Ascending aorta (tissue), 2 donors: ENCODE data around the gene SMG6. TPM values are rescaled to one million over a fixed set of nuclear protein-coding genes. Genes with fewer than 3 reads are reported as not detected.

Experiments
- DNase-seq, 2 donors: peaks; one replicate each; pipeline ENCODE4 v3.0.0-alpha.2; 2019; ENCODE audit warnings: low spot score in 2 of 2
- H3K27ac ChIP-seq, 2 donors: fragments of 200-600 bp; sonication (generic); one replicate each; pipeline ENCODE4 v1.5.1; 2016 to 2017; ENCODE audit warnings: mild to moderate bottlenecking in 1 of 2
- H3K27me3 ChIP-seq: fragments of 200-600 bp; sonication (generic); one replicate; pipeline ENCODE4 v1.5.1; 2017
- H3K36me3 ChIP-seq, 2 donors: fragments of 200-600 bp; sonication (generic); one replicate each; pipeline ENCODE4 v1.5.1; 2016
- H3K4me1 ChIP-seq, 2 donors: fragments of 200-600 bp; sonication (generic); one replicate each; pipeline ENCODE4 v1.5.1; 2016 to 2017; ENCODE audit warnings: mild to moderate bottlenecking in 1 of 2
- H3K4me3 ChIP-seq, 2 donors: fragments of 200-600 bp; sonication (generic); one replicate each; pipeline ENCODE4 v1.5.1; 2016 to 2017; ENCODE audit warnings: mild to moderate bottlenecking in 1 of 2
- H3K9me3 ChIP-seq, 2 donors: fragments of 200-600 bp; sonication (generic); one replicate each; pipeline ENCODE4 v1.5.1; 2016
- intact Hi-C: fragments of 100-400 bp; cut with DNase I; formaldehyde crosslinking; loops from one replicate; pipeline ENCODE4 v1.15.1; 2023
- total RNA-seq: library from RNA; depleted of rRNA; stranded (reverse); fragments of >200 nt; gene quantifications from one replicate; pipeline ENCODE4 v1.1.0, GENCODE V29; 2016
- TF ChIP-seq, protein P1 (sequence below), 3 experiments: fragments of 200-600 bp in 2 of 3; fragments of 450-650 bp in 1 of 3; sonication (generic) in 2 of 3; IDR thresholded peaks; one replicate each; pipeline ENCODE4 v1.5.1; 2016 to 2019; ENCODE audit warnings: antibody characterized with exemption in 3 of 3, mild to moderate bottlenecking in 1 of 3, moderate library complexity in 1 of 3

SMG6 gene
- total RNA-seq, 1 donor from 2014 or later: 50.8 TPM

DNA sequence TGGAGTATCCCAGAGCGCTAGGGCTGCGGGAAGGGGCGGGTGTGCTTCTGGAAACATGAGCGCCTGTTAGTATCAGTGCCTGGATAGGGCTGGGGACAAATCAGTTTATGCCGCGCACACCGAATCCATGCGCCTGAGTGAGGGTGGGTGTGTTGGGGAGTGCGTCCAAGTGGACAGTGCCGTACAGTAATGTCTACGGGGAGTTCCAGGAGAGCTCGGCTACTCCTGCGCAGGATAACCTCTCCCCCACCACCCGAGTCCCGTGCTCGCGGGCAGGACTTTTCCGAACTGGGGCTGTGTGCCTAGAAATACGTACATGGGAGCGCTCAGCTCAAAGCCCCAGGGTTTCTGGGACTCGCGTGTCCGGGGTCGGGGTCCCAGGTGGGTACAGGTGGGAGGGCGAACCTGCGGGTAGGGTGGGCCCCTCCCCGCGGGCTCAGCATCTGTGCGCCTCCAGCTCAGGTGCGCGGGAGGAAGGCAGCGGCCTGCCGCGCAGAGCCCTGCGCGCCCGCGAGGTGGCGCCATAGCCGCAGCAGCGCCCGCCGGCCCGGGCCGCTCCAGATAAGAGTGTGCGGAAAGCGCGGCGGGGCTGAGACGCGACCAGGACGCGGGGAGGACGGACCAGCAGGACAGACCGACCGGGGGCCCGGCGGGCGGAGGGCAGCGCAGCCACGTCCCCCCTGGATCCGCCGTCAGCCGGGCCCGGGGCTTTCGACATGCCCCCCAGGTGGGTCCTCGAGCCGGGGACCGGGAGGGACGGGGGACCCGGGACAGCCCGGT lies 248.9 kb downstream of the SMG6 start, which contains the start of gene HIC1:
Gene HIC1 (plus strand): TSS at position 592 of the 780 bp plus-strand sequence. CDS start 1,588 bp downstream, outside the sequence.
- no peaks in the 10 kb centered on the region for H3K9me3 ChIP-seq
- TF ChIP-seq, protein P1, sequence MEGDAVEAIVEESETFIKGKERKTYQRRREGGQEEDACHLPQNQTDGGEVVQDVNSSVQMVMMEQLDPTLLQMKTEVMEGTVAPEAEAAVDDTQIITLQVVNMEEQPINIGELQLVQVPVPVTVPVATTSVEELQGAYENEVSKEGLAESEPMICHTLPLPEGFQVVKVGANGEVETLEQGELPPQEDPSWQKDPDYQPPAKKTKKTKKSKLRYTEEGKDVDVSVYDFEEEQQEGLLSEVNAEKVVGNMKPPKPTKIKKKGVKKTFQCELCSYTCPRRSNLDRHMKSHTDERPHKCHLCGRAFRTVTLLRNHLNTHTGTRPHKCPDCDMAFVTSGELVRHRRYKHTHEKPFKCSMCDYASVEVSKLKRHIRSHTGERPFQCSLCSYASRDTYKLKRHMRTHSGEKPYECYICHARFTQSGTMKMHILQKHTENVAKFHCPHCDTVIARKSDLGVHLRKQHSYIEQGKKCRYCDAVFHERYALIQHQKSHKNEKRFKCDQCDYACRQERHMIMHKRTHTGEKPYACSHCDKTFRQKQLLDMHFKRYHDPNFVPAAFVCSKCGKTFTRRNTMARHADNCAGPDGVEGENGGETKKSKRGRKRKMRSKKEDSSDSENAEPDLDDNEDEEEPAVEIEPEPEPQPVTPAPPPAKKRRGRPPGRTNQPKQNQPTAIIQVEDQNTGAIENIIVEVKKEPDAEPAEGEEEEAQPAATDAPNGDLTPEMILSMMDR (IDR thresholded peaks at IDR 0.05): peak; percentile 71 to 97 (median 92)
- peak within 1 kb of the TSS; percentile 71 to 77 for H3K27ac ChIP-seq
- H3K36me3 ChIP-seq: peaks cover 4 to 5% of the 10 kb centered on the region in 2 donors
- DNase-seq: peak in 1 of 2 donors; percentile 85
- no peaks in the 10 kb centered on the region for H3K27me3 ChIP-seq
- H3K4me1 ChIP-seq: peaks cover 27 to 29% of the 10 kb centered on the region in 2 donors
- peak within 1 kb of the TSS; percentile 57 to 77 for H3K4me3 ChIP-seq
- intact Hi-C loops: loop anchor here (1.0 to 10.0 kb wide), 4 partner anchors 38 to 340 kb away; no protein-coding TSS in a partner anchor

DNA sequence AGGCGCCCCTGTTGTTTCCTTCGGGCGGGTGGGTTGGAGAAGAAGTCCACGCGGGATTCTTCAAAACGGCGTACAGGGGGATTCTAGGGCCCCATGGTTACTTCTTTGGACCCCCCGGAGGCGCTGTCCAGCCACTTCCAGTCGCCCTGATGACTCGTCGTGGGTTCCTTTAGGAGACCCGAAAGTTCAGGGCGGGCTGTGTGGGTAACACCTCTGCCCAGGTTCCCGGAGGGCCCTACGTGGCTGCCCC lies 249.4 kb downstream of the SMG6 start:
- peak overlapping the region; percentile 57 to 77 for H3K4me3 ChIP-seq
- H3K36me3 ChIP-seq: peaks cover 4 to 5% of the 10 kb centered on the region in 2 donors
- intact Hi-C loops: loop anchor here (2.0 to 10.0 kb wide), 2 partner anchors 229 to 341 kb away; no protein-coding TSS in a partner anchor
- H3K4me1 ChIP-seq: peaks cover 31 to 34% of the 10 kb centered on the region in 2 donors
- TF ChIP-seq, protein P1 (IDR thresholded peaks at IDR 0.05): no peak
- H3K27me3 ChIP-seq: no peaks in the 10 kb centered on the region
- no peak for DNase-seq
- peak overlapping the region; percentile 24 to 49 for H3K27ac ChIP-seq
- no peaks in the 10 kb centered on the region for H3K9me3 ChIP-seq

DNA sequence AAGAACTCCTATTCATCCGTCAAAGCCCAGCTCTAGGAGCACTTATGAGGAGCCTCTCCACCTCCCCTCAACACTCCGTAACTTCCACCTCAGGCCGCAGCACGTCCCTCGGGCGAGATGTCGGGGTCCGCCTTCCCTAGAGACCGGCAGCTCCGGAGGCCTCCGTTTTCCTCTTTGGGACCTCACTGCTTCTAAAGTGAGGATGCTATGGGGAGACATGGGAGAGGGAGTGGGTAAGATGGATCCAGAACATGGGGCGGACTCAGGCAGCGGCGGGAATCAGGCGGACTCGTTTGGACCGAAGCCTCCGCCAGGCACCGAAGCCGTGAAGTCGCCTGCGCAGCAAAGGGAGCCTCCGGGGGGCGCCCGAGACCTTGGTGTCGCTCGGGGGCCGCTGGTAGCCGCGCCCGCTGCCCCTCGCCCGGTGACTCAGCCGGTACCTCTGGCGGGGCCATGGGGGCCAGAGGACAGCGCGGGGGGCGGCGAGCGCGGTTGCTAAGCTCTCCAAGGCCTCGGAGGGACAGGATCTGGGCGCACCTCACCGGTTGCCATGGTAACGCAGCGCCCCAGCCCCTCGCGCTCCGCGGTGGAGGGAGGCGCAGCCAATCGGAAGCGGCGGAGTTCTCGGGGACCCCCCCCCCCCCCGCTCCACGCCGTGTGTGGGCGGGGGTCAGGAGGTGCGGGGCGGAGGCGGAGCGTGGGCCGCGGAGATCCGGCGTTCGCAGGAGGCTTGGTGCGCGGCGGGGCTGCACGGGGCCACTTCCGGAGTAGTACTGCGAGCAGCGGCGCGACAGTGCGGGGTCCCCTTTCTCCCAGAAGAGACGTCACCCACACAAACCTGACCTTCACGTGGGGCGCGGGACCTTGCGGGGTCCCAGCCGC lies 250.0 kb downstream of the SMG6 start:
- Histone ChIP-seq H3K27me3 (no peaks in the 10 kb centered on the region), H3K4me3 (peak overlapping the region; percentile 57 to 77), H3K27ac (peak overlapping the region; percentile 24 to 49)

DNA sequence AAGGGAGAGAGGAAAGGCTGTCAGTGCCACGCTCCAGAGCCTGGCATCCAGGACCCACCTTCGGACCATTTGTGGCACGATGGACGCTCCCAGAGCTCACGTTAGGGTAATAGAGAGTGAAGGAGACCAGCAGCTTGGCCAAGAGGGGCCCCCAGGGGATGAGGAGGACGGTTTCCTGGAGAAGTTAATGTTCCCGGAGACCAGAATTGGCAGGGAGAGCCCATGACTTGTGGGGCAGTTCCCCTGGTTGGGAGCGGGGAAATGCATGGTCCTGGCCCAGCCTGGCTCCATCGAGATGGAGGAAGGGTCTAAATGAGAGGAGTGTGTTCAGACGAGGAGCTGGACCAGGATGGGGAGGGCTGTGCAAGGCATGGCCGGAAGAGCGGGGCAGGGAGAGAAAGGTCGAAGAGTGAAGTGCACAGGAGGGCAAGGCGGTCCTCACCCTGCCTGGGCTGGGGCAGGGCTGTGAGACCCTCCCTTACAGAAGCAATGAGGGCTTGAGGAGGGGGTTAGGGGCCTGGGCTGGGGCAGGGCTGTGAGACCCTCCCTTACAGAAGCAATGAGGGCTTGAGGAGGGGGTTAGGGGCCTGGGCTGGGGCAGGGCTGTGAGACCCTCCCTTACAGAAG lies 251.5 kb downstream of the SMG6 start:
- H3K27me3 ChIP-seq: no peaks in the 10 kb centered on the region
- H3K36me3 ChIP-seq: no peaks in the 10 kb centered on the region
- H3K4me3 ChIP-seq: no peak overlapping the region
- intact Hi-C loops: loop anchor here (10.0 kb wide), 1 partner anchor 343 kb away; no protein-coding TSS in a partner anchor
- H3K27ac ChIP-seq: no peak overlapping the region
- H3K9me3 ChIP-seq: no peaks in the 10 kb centered on the region
- H3K4me1 ChIP-seq: peaks cover 38 to 39% of the 10 kb centered on the region in 2 donors
- no peak for DNase-seq
- TF ChIP-seq, protein P1 (IDR thresholded peaks at IDR 0.05): no peak

More for the DNA sequence above, 250.0 kb downstream of the SMG6 start:
- intact Hi-C loops: loop anchor here (2.0 to 10.0 kb wide), 2 partner anchors 229 to 341 kb away; no protein-coding TSS in a partner anchor
- H3K9me3 ChIP-seq: no peaks in the 10 kb centered on the region
- TF ChIP-seq, protein P1 (IDR thresholded peaks at IDR 0.05): peak; percentile 50 to 53 (median 51)
- H3K4me1 ChIP-seq: peaks cover 37 to 39% of the 10 kb centered on the region in 2 donors
- DNase-seq: peak in 1 of 2 donors; percentile 86
- H3K36me3 ChIP-seq: peaks cover 4 to 5% of the 10 kb centered on the region in 2 donors
